ENCODE results near the gene CCNQ.

The CCNQ gene

GRCh38 chrX:153626025-153626633, 27.2 kb upstream of the CCNQ start:
- no peak overlapping the region for H3K9ac ChIP-seq (ENCODE audit: low read length)
- no peaks in the 10 kb centered on the region for H3K4me1 ChIP-seq (ENCODE audit: low read length)
- H3F3A ChIP-seq (ENCODE audit: insufficient read depth, low read length), result no peaks in the 10 kb centered on the region
- H3K36me3 ChIP-seq (replicated peaks; ENCODE audit: insufficient read depth, low read length), result no peaks in the 10 kb centered on the region
- no peaks in the 10 kb centered on the region for H3K9me3 ChIP-seq (replicated peaks; ENCODE audit: insufficient read depth, low read length)
- no peak overlapping the region for H3K4me3 ChIP-seq (ENCODE audit: low read length)
- H3K27me3 ChIP-seq (replicated peaks; ENCODE audit: insufficient read depth, low read length), result peaks cover 68% of the 10 kb centered on the region
- no peaks in the 10 kb centered on the region for H3K79me2 ChIP-seq (ENCODE audit: low read length)
- DNase-seq, result no peak
- no peak overlapping the region for H2AFZ ChIP-seq (ENCODE audit: low read length)
- H3K4me2 ChIP-seq (ENCODE audit: low read depth, low read length), result no peak overlapping the region
- H4K20me1 ChIP-seq (ENCODE audit: insufficient read depth, low read length), result no peaks in the 10 kb centered on the region
- H3K9me2 ChIP-seq (replicated peaks; ENCODE audit: insufficient read depth, low read length), result no peaks in the 10 kb centered on the region
- no peak overlapping the region for H3K27ac ChIP-seq (ENCODE audit: low read length)
- TF ChIP-seq EZH2 (optimal IDR thresholded peaks at IDR 0.05; ENCODE audit: low read depth, low read length) (no peak), EZH2phosphoT487 (IDR thresholded peaks at IDR 0.05; ENCODE audit: low read length) (no peak), CTCF (IDR thresholded peaks at IDR 0.05; ENCODE audit: low read length) (no peak)

DNA sequence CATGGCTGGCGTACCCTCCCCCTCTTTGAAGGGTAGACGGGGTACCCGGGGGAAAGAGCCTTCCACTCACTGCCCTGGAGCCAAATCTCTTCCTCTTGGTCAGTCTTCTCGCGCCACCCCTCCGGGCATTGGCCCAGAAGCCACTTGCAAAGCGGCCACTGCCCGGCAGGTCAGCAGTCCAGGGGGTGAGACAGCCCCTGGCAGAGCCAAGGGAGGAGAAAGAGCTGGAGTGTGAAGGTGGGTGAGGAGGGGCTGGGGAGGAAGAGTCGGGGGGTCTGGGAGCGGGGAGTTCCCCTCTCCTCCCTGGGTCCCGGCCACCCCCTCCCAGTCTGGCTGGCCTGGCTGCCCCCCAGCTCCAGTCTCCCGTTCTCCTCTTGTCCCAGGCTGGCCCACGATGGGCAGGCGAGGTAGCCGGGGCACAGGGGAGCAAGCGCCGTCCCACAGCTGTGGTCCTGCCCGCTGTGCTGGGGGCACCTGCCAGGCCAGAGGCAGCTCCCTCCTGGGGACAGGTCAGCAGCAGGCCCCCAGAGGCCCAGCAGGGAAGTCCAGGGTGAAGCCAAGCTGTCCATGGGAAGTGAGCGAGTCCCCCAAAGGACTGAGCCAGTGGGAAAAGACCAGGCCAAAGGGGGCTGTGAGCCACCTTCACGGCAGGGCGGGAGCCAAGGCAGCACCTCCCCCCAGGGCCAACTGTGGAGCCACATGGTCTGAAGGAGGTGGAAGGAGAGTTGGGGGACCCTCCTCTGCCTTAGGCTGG, 26.5 kb upstream of the CCNQ start:
- Histone ChIP-seq H3K4me3 (ENCODE audit: low read length) (no peak overlapping the region), H3F3A (ENCODE audit: insufficient read depth, low read length) (no peaks in the 10 kb centered on the region), H3K9me3 (replicated peaks; ENCODE audit: insufficient read depth, low read length) (no peaks in the 10 kb centered on the region), H3K9ac (ENCODE audit: low read length) (no peak overlapping the region), H3K27ac (ENCODE audit: low read length) (no peak overlapping the region), H2AFZ (ENCODE audit: low read length) (no peak overlapping the region), H4K20me1 (ENCODE audit: insufficient read depth, low read length) (no peaks in the 10 kb centered on the region), H3K4me2 (ENCODE audit: low read depth, low read length) (no peak overlapping the region), H3K27me3 (replicated peaks; ENCODE audit: insufficient read depth, low read length) (peaks cover 62% of the 10 kb centered on the region), H3K36me3 (replicated peaks; ENCODE audit: insufficient read depth, low read length) (no peaks in the 10 kb centered on the region), H3K9me2 (replicated peaks; ENCODE audit: insufficient read depth, low read length) (no peaks in the 10 kb centered on the region), H3K4me1 (ENCODE audit: low read length) (no peaks in the 10 kb centered on the region), H3K79me2 (ENCODE audit: low read length) (no peaks in the 10 kb centered on the region)
- no peak for DNase-seq
- TF ChIP-seq CTCF (IDR thresholded peaks at IDR 0.05; ENCODE audit: low read length), result no peak
- no peak for TF ChIP-seq EZH2 (optimal IDR thresholded peaks at IDR 0.05; ENCODE audit: low read depth, low read length)
- no peak for TF ChIP-seq EZH2phosphoT487 (IDR thresholded peaks at IDR 0.05; ENCODE audit: low read length)

GRCh38 chrX:153624196-153625091, 25.5 kb upstream of the CCNQ start:
- Histone ChIP-seq H3K79me2 (ENCODE audit: low read length) (no peaks in the 10 kb centered on the region), H2AFZ (ENCODE audit: low read length) (no peak overlapping the region), H3K4me2 (ENCODE audit: low read depth, low read length) (no peak overlapping the region), H3K27me3 (replicated peaks; ENCODE audit: insufficient read depth, low read length) (peaks cover 54% of the 10 kb centered on the region), H3K36me3 (replicated peaks; ENCODE audit: insufficient read depth, low read length) (no peaks in the 10 kb centered on the region), H3K4me3 (ENCODE audit: low read length) (no peak overlapping the region), H3K9me2 (replicated peaks; ENCODE audit: insufficient read depth, low read length) (no peaks in the 10 kb centered on the region), H3K27ac (ENCODE audit: low read length) (no peak overlapping the region), H3K9ac (ENCODE audit: low read length) (no peak overlapping the region), H4K20me1 (ENCODE audit: insufficient read depth, low read length) (no peaks in the 10 kb centered on the region), H3K4me1 (ENCODE audit: low read length) (no peaks in the 10 kb centered on the region), H3F3A (ENCODE audit: insufficient read depth, low read length) (no peaks in the 10 kb centered on the region), H3K9me3 (replicated peaks; ENCODE audit: insufficient read depth, low read length) (no peaks in the 10 kb centered on the region)
- TF ChIP-seq EZH2phosphoT487 (IDR thresholded peaks at IDR 0.05; ENCODE audit: low read length), result no peak
- no peak for TF ChIP-seq EZH2 (optimal IDR thresholded peaks at IDR 0.05; ENCODE audit: low read depth, low read length)
- no peak for TF ChIP-seq CTCF (IDR thresholded peaks at IDR 0.05; ENCODE audit: low read length)
- DNase-seq, result no peak

Data from MM.1S (cell line).